Measurements from ENCODE around the gene MYLIP.

MYLIP gene

GRCh38 chr6:16108419-16108818 is 20.5 kb upstream of the MYLIP start:
- DNase-seq (ENCODE audit: low spot score): no peak

- DNase-seq (ENCODE audit: low spot score): no peak
Measured at GRCh38 chr6:16108921-16109658, 19.8 kb upstream of the MYLIP start.

GRCh38 chr6:16109659-16110305 is 19.1 kb upstream of the MYLIP start:
- DNase-seq (ENCODE audit: low spot score): no peak

- no peak for DNase-seq (ENCODE audit: low spot score)
Measured at GRCh38 chr6:16118825-16119224, 10.1 kb upstream of the MYLIP start.

GRCh38 chr6:16121339-16121738 is 7.5 kb upstream of the MYLIP start:
- no peak for DNase-seq (ENCODE audit: low spot score)

GRCh38 chr6:16122197-16122596 is 6.7 kb upstream of the MYLIP start:
- DNase-seq (ENCODE audit: low spot score): no peak

GRCh38 chr6:16124198-16125180 is 4.4 kb upstream of the MYLIP start:
- DNase-seq (ENCODE audit: low spot score): no peak

GRCh38 chr6:16126056-16126455 is 2.8 kb upstream of the MYLIP start:
- no peak for DNase-seq (ENCODE audit: low spot score)

- no peak for DNase-seq (ENCODE audit: low spot score)
Measured at GRCh38 chr6:16126861-16127260, 2.0 kb upstream of the MYLIP start.

- no peak for DNase-seq (ENCODE audit: low spot score)
Measured at GRCh38 chr6:16127471-16127870, 1.4 kb upstream of the MYLIP start.

- no peak for DNase-seq (ENCODE audit: low spot score)
Measured at GRCh38 chr6:16129623-16130401, 926 bp downstream of the MYLIP start.

- DNase-seq (ENCODE audit: low spot score): no peak
Measured at GRCh38 chr6:16130437-16130891, 1.6 kb downstream of the MYLIP start.

GRCh38 chr6:16130932-16131387 is 2.1 kb downstream of the MYLIP start:
- peak; percentile 67 for DNase-seq (ENCODE audit: low spot score)

GRCh38 chr6:16132909-16133308 is 4.0 kb downstream of the MYLIP start:
- no peak for DNase-seq (ENCODE audit: low spot score)

- no peak for DNase-seq (ENCODE audit: low spot score)
Measured at GRCh38 chr6:16134430-16134829, 5.5 kb downstream of the MYLIP start.

GRCh38 chr6:16135066-16135465 is 6.2 kb downstream of the MYLIP start:
- DNase-seq (ENCODE audit: low spot score): peak; percentile 15

- no peak for DNase-seq (ENCODE audit: low spot score)
Measured at GRCh38 chr6:16136091-16136490, 7.2 kb downstream of the MYLIP start.

GRCh38 chr6:16136621-16137450 is 8.0 kb downstream of the MYLIP start:
- DNase-seq (ENCODE audit: low spot score): peak; percentile 70

- no peak for DNase-seq (ENCODE audit: low spot score)
Measured at GRCh38 chr6:16137451-16137801, 8.5 kb downstream of the MYLIP start.

GRCh38 chr6:16139556-16139955 is 10.7 kb downstream of the MYLIP start:
- no peak for DNase-seq (ENCODE audit: low spot score)

- no peak for DNase-seq (ENCODE audit: low spot score)
Measured at GRCh38 chr6:16140607-16141006, 11.7 kb downstream of the MYLIP start.
